GM21737 (cell line): ENCODE measurements around the gene OCEL1.
"Not testable (repeated sequence)": the region's sequence is repeated elsewhere in the genome, so short reads cannot be mapped to it uniquely, and the experiment has no call there.

ENCODE experiments used
- ATAC-seq: cut with Tn5 transposase; IDR thresholded peaks from one replicate; pipeline ENCODE4 v1.9.1; 2021; ENCODE audit warnings: mild to moderate bottlenecking, moderate library complexity; ENCODE audit not compliant: unreplicated experiment

The OCEL1 gene, protein sequence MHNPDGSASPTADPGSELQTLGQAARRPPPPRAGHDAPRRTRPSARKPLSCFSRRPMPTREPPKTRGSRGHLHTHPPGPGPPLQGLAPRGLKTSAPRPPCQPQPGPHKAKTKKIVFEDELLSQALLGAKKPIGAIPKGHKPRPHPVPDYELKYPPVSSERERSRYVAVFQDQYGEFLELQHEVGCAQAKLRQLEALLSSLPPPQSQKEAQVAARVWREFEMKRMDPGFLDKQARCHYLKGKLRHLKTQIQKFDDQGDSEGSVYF

GRCh38 chr19:17226002-17226933 is at the start of gene OCEL1:
OCEL1 (plus strand) TSS chr19:17226226; CDS start chr19:17226248, 22 bp downstream.
- peak; percentile 90 for ATAC-seq

GRCh38 chr19:17178291-17178690 is 47.7 kb upstream of the OCEL1 start:
- no peak for ATAC-seq

- no peak for ATAC-seq
These were observed 44.9 kb upstream of the OCEL1 start for GRCh38 chr19:17180997-17181702.

DNA sequence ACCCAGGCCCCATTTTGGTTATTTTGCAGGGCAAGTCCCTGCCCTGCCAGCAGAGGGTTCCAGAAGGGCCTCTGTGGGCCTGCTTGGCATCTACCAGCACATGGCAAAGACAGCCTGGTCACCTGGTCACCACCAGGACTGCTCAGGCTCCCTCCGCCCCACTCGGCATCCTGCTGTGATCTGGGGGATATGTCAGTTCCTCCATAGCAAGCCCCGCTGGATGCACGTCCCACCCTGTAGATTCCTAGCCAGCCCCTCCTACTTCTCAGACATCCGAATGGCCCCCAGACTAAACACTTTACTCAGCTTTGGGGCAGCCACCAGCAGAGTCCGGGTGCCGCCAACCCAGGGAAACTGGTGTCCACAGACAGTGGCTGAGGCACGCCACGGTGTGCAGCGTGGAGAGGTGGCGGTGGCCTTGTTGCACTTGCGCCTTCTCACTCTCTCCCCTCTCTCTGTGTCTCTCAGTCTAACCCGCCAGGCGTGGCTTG is 42.7 kb upstream of the OCEL1 start:
- ATAC-seq, result no peak

DNA sequence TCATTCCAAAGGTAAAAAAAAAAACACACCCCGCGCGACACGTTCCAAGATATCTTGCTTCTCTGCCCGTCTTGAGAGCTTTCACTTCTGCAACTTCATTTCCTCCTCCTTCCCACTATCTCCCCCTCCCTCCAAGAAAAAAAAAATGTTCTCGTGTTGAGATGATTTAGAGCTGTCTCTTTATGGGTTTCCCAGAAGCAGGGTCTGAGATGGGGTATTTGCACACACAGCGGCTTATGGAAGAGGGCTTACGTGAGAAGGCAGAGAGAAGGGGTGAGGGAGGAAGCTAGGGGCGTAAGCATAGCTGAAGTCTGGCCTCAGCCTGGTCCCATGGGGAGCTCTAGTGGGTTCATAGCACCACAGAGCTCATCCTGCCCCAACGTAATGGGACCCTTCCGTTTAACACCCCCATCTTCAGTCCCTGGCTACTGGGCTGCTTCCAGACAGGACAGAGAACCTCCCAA is 42.1 kb upstream of the OCEL1 start:
- no peak for ATAC-seq

DNA sequence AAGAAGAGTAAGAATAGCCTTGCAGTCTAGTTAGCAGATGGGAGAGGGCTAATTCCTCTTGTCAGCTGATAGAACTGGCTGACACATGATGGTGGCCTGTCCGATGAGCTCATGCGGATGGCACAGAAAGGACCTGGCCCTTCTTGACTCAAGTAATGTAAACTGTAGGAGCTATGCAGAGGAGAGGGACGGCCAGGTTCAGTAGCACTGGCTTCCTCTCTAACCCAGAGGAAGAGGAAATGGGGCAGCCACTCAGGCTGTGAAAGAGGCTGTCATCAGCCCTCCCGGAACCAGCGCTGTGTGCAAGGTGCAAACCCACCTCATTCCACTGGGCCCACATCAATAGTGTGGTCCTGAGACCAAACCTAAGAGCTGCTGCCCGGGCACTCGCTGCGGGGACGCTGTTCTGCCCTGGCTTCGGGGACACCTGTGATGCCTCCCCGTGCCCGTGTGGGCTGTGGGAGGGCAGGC is 41.6 kb upstream of the OCEL1 start:
- ATAC-seq, result no peak

DNA sequence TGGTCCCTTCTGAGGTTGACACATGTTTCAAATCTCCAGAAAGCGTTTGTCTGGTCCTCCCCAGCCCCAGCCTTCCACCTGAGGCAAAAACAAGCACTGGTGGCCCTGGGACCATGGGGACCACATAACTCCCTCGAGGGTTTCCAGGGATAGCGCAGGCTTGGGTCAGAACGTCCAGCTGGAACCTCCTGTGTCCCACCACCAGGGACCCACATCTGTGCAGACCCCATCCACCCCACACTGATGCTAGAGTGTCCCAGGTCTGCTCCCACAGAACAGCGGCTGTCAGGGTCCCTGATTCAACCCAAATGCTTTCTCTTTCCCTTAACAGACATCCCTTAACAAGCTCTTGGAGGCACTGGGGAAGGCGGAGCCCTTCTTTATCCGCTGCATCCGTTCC is 40.4 kb upstream of the OCEL1 start:
- ATAC-seq, result no peak

GRCh38 chr19:17191736-17192135 is 34.3 kb upstream of the OCEL1 start:
- ATAC-seq, result not testable (repeated sequence)

GRCh38 chr19:17192751-17193150 is 33.3 kb upstream of the OCEL1 start:
- ATAC-seq, result no peak

DNA sequence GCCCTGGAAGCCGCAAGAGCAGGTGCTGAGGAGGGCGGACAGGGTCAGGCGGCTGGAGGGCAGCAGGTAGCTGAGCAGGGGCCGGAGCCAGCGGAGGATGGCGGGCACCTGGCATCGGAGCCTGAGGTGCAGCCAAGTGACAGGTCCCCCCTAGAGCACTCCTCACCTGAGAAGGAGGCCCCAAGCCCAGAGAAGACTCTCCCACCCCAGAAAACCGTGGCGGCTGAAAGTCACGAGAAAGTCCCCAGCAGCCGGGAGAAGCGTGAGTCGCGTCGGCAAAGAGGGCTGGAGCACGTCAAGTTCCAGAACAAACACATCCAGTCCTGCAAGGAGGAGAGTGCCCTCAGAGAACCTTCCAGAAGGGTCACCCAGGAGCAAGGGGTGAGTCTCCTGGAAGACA is 31.4 kb upstream of the OCEL1 start:
- no peak for ATAC-seq

- no peak for ATAC-seq
These were observed 30.9 kb upstream of the OCEL1 start for GRCh38 chr19:17195106-17195505.

DNA sequence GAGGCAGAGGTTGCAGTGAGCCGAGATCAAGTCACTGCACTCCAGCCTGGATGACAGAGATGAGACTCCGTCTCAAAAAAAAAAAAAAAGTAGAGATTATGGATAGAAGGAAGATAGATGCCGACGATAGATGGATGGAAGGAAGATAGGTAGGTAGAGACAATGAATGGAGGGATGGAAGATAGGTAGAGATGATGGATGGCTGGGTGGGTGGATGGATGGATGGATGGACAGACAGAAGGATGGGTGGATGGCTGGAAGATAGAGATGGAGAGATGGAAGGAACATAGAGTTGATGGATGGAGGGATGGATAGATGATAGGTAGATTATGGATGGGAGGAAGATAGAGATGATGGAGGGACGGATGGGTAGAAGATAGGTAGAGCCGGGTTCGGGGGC is 29.4 kb upstream of the OCEL1 start:
- no peak for ATAC-seq

DNA sequence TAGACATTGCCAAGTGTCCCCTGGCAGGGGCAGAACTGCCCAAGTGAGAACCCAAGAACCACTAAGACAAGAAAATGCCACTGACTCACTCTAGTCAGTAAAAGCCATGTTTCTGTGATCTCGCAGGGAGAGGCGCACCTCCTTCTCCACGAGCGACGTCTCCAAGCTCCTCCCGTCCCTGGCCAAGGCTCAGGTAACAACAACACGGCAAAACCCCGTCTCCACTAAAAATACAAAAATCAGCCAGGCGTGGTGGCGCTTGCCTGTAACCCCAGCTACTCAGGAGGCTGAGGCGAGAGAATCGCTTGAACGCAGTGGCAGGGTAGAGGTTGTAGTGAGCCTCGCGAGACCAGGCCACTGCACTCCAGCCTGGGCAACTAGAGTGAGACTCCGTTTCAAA is 28.4 kb upstream of the OCEL1 start:
- ATAC-seq, result no peak

DNA sequence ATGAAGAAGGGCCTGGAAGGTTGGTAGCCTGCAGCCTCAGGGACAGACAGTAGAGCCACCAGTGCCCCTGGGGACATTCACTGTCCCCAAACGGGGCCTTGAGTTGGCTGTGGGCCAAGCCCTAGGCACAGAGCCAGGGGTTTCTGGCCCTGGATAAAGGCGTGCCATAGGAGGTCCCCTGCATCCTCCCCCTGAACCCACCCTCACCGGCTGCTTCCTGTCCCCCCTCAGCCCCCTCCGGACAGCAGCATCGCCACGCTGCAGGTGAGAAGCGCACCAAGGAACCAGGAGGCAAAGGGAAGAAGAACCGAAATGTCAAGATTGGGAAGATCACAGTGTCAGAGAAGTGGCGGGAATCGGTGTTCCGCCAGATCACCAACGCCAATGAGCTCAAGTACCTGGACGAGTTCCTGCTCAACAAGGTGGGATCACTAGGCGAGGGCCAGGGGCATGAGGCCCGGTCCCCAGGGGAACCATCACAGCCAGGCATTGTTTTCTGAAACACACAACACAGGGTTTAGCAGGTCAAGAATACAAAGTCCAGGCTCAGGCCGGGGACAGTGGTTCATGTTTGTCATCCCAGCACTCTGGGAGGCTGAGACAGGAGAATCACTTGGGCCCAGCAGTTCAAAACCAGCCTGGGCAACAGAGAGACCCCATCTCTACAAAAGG is 25.5 kb upstream of the OCEL1 start:
- ATAC-seq, result no peak

GRCh38 chr19:17202249-17202648 is 23.8 kb upstream of the OCEL1 start:
- no peak for ATAC-seq

- ATAC-seq, result no peak
These were observed 23.3 kb upstream of the OCEL1 start for GRCh38 chr19:17202713-17203112.

GRCh38 chr19:17205237-17206140 is 20.5 kb upstream of the OCEL1 start:
- ATAC-seq, result no peak

DNA sequence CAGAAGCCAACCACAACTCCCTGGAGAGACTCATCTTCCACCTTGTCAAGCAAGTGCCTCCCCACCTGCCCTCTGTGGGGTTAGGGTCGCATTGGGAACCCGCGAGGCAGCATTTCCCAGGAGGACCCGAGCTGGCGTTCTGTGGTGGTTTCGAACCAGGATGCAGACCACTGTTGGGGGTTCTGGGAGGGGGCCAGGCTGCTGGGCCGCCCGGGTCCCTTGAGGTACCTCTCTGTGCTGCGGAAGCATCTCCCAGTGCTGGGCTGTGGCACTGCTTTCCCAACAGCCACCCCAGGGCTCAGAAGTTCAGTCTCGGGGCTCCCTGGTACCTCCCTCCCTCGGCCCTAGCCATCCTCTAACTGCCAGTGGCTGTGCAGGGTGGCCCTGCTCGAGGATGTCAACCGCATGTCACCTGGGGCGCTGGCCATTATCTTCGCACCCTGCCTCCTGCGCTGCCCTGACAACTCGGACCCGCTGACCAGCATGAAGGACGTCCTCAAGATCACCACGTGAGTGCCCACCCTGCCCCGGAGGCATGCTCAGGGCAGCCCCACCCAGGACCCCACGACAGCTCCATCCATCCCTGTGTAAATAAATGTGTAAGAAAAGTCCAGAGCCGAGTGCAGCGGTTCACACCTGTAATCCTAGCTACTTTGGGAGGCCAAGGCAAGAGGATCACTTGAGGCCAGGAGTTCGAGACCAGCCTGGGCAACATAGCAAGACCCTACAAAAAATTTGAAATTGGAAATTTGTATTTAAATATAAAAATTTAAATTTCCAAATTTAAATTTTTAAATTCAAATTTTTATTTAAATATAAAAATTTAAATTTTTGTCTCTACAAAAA is 19.1 kb upstream of the OCEL1 start:
- no peak for ATAC-seq
